HG02943 (cell line): Measurements from ENCODE around the gene C2orf78.
"Not testable (repeated sequence)": the region's sequence is repeated elsewhere in the genome, so short reads cannot be mapped to it uniquely, and the experiment has no call there.

ENCODE experiments used
- ATAC-seq: cut with Tn5 transposase; IDR thresholded peaks from one replicate; pipeline ENCODE4 v1.9.1; 2021; ENCODE audit warnings: mild to moderate bottlenecking, low read depth, moderate library complexity; ENCODE audit not compliant: unreplicated experiment

Gene C2orf78

GRCh38 chr2:73779467-73780236, 4.3 kb upstream of the C2orf78 start, which contains the start of gene DUSP11:
Gene DUSP11 (minus strand): TSS chr2:73780103. CDS start chr2:73779974, 129 bp downstream.
- ATAC-seq: peak; percentile 98

DNA sequence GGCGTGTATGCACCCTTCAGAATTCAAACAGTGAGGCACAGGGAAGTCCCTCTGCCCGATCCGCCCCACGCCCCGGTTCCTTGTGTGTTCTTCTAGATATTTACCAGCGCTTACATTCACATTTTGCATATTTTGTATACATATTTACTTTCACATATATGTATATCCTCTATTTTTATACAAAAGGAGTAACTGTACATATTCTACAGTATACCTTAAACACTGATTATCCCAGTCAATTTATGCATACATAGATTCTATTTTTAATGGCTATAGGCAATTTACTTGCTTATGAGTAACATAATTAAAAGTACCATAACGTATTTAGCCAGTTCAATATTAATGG, 3.8 kb upstream of the C2orf78 start:
- no peak for ATAC-seq

DNA sequence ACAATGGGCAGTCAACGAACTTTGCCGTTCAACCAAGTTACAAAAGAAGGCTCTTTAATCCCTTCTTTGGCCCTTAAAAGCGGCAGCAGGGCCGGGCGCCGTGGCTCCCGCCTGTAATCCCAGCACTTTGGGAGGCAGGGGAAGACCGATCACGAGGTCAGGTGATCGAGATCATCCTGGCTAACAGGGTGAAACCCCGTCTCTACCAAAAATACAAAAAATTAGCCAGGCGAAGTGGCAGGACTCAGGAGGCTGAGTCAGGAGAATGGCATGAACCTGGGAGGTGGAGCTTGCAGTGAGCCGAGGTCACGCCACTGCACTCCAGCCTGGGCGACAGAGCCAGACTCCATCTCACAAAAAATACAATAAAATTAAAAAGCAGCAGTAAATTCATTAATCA, 581 bp upstream of the C2orf78 start:
- not testable (repeated sequence) for ATAC-seq

GRCh38 chr2:73811878-73812277, 27.9 kb downstream of the C2orf78 start:
- ATAC-seq: no peak

GRCh38 chr2:73812635-73813034, 28.7 kb downstream of the C2orf78 start:
- no peak for ATAC-seq

DNA sequence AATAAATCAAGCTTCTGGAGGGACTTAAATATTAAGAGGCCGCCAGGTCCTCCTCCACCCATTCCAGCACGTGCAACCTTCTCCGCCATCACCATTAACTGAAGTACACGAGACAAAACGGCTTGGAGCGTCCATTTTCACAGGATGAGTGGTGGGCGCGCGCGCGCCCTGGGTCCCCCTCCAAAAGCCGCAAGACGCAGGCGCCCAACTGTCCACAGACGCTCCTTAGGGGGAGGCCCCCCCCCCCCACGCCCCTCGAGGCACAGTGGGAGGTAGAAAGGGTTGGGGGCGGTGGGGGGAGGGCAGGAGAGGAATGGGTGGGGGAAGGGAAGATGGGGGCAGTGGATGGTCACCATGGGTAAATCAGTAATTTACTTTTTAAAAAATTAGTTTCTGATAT, 34.3 kb downstream of the C2orf78 start:
- no peak for ATAC-seq

- ATAC-seq: peak; percentile 55
These were observed 37.2 kb downstream of the C2orf78 start for GRCh38 chr2:73821227-73821626.

DNA sequence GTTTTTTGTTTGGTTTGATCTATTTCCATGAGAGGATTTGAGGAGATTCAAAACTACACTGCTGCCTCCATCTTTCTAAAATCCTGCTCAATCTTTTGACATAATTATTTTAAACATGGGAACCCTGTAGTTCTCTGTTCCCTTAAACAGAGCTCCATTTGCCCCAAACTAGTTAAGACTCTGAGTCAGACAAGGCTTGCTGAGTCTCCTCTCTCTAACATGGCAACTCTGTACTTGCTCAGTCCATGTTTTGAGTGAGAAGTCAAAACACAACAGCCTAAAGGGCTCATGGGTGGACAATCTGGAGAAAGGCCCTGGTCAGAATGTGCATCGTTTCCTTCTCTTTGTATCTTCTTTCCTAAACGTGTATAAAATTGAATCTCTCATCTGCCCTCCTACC, 37.7 kb downstream of the C2orf78 start:
- no peak for ATAC-seq

GRCh38 chr2:73822276-73822675, 38.3 kb downstream of the C2orf78 start:
- peak; percentile 64 for ATAC-seq

GRCh38 chr2:73822991-73823390, 39.0 kb downstream of the C2orf78 start:
- ATAC-seq: no peak

DNA sequence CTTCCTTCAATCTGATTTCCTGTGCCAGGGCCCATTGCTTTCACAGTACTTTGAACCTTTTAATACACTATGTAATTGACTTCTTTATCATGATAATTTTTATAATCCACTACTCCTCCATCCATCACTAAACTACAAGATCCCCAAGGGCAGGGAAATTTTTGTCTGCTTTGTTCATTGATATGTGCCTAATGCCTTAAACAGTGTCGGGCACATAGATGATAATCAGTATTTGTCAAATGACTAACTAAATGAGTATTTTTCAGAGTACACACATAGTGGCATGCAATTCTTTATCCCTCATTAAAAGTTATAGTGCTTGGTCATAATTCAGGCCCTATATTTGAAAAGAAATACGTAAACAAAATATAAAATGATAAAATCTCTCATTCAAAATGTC, 39.4 kb downstream of the C2orf78 start:
- ATAC-seq: no peak

- no peak for ATAC-seq
These were observed 40.0 kb downstream of the C2orf78 start for GRCh38 chr2:73823916-73824523.

- ATAC-seq: no peak
These were observed 41.4 kb downstream of the C2orf78 start for GRCh38 chr2:73825408-73825807.

DNA sequence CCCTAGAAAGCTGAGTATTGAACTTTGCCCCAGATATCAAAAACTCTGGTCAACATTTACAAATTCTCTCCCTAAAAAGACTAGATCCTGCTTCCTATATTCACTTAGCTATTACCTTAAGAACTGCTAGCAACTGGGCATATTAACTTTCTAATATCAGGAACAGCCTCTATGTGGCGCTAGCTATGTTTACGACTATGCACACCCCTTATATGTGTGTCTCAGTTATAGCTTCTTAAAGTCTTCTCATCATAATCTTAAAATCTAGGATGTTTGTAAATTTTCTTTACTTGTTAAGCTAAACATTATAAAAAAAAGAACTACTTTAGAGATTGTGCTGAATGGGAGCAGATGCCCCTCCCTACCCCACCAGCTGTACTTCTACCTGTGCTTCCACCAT, 43.0 kb downstream of the C2orf78 start:
- ATAC-seq: no peak

- ATAC-seq: no peak
These were observed 43.8 kb downstream of the C2orf78 start for GRCh38 chr2:73827660-73828388.

GRCh38 chr2:73828389-73828817, 44.4 kb downstream of the C2orf78 start:
- no peak for ATAC-seq

- ATAC-seq: peak; percentile 77
These were observed 45.0 kb downstream of the C2orf78 start, which contains the start of gene STAMBP for GRCh38 chr2:73828818-73829570. Gene STAMBP (plus strand): TSS chr2:73828961. CDS start chr2:73830857, 1,896 bp downstream.

- no peak for ATAC-seq
These were observed 47.0 kb downstream of the C2orf78 start for GRCh38 chr2:73830871-73831401.

- no peak for ATAC-seq
These were observed 48.9 kb downstream of the C2orf78 start for GRCh38 chr2:73832930-73833329.
